HepG2 (cell line): ENCODE data around the gene VAV2.

Experiments
- DNMT1 ChIP-seq: sonication (generic); formaldehyde crosslinking; IDR thresholded peaks from 2 replicates; pipeline ENCODE4 v1.5.1; 2020; ENCODE audit warnings: mild to moderate bottlenecking, missing genetic modification reagents
- HDAC6 ChIP-seq: fragments of 200-600 bp; sonication (generic); IDR thresholded peaks from 2 replicates; pipeline ENCODE4 v1.7.0; 2017; ENCODE audit warnings: mild to moderate bottlenecking, antibody characterized with exemption, low read length, low read depth
- POLR2A ChIP-seq, 2 experiments: IDR thresholded peaks; 2 replicates each; pipeline ENCODE4 v1.6.1; 2011; ENCODE audit warnings: low read depth in 2 of 2, low read length in 2 of 2, mild to moderate bottlenecking in 1 of 2, moderate library complexity in 1 of 2; ENCODE audit not compliant: insufficient read depth in 1 of 2
- TAF1 ChIP-seq: sonication (generic); formaldehyde crosslinking; IDR thresholded peaks from 2 replicates; pipeline ENCODE4 v1.4.0; 2020; ENCODE audit warnings: missing genetic modification reagents
- ZNF496 ChIP-seq: sonication (generic); formaldehyde crosslinking; IDR thresholded peaks from 2 replicates; pipeline ENCODE4 v1.8.1; 2023; ENCODE audit warnings: mild to moderate bottlenecking, moderate library complexity, missing genetic modification reagents; ENCODE audit not compliant: insufficient replicate concordance
- TF ChIP-seq, protein P1 (sequence below): sonication (generic); formaldehyde crosslinking; IDR thresholded peaks from 2 replicates; pipeline ENCODE4 v1.5.0; 2020; ENCODE audit warnings: mild to moderate bottlenecking, missing genetic modification reagents, moderate library complexity

GRCh38 chr9:133971981-133972941, 19.9 kb downstream of the VAV2 start:
- TF ChIP-seq TAF1 (CRISPR knock-in tag) (no peak), ZNF496 (CRISPR knock-in tag) (no peak), HDAC6 (no peak), DNMT1 (CRISPR knock-in tag) (no peak), POLR2A (IDR thresholded peaks at IDR 0.05; ENCODE audit: insufficient read depth in 1 of 2, low read depth in 2 of 2, low read length in 2 of 2) (no peak)
- TF ChIP-seq, protein P1, sequence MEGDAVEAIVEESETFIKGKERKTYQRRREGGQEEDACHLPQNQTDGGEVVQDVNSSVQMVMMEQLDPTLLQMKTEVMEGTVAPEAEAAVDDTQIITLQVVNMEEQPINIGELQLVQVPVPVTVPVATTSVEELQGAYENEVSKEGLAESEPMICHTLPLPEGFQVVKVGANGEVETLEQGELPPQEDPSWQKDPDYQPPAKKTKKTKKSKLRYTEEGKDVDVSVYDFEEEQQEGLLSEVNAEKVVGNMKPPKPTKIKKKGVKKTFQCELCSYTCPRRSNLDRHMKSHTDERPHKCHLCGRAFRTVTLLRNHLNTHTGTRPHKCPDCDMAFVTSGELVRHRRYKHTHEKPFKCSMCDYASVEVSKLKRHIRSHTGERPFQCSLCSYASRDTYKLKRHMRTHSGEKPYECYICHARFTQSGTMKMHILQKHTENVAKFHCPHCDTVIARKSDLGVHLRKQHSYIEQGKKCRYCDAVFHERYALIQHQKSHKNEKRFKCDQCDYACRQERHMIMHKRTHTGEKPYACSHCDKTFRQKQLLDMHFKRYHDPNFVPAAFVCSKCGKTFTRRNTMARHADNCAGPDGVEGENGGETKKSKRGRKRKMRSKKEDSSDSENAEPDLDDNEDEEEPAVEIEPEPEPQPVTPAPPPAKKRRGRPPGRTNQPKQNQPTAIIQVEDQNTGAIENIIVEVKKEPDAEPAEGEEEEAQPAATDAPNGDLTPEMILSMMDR (CRISPR knock-in tag), result no peak
